Calu3 (cell line): ENCODE results near the gene HOXA3. TPM values are rescaled to one million over a fixed set of nuclear protein-coding genes. Genes with fewer than 3 reads are reported as not detected.

Experiments used
- BruUV-seq: library from RNA; stranded (reverse); fragments of 400-500 nt; replicated peaks from 2 replicates; lab custom pipeline; 2021; lab: Mats Ljungman, UMichigan
- CTCF ChIA-PET: fragments of 300-600 bp; sonication (Branson Sonifier 250); formaldehyde crosslinking; loops from one replicate; lab custom pipeline; 2022; ENCODE audit warnings: antibody characterized with exemption; lab: Charles Lee
- DNase-seq: peaks from one replicate; pipeline ENCODE4 v3.0.0; 2022
- H3K27ac Mint-ChIP-seq: one replicate; pipeline ENCODE4 v1.8.0; 2022; ENCODE audit warnings: mixed read lengths; ENCODE audit not compliant: unreplicated experiment
- H3K27me3 Mint-ChIP-seq: one replicate; pipeline ENCODE4 v1.8.0; 2022; ENCODE audit warnings: mixed read lengths; ENCODE audit not compliant: unreplicated experiment
- H3K36me3 Mint-ChIP-seq: one replicate; pipeline ENCODE4 v1.8.0; 2022; ENCODE audit warnings: mild to moderate bottlenecking, moderate library complexity, mixed read lengths; ENCODE audit not compliant: insufficient read depth, unreplicated experiment
- H3K4me1 Mint-ChIP-seq: one replicate; pipeline ENCODE4 v1.8.0; 2022; ENCODE audit warnings: mild to moderate bottlenecking, low read depth, mixed read lengths; ENCODE audit not compliant: unreplicated experiment
- H3K4me3 Mint-ChIP-seq: one replicate; pipeline ENCODE4 v1.8.0; 2022; ENCODE audit warnings: mild to moderate bottlenecking, low read depth, moderate library complexity, mixed read lengths; ENCODE audit not compliant: unreplicated experiment
- H3K9me3 Mint-ChIP-seq: one replicate; pipeline ENCODE4 v1.8.0; 2022; ENCODE audit warnings: low read depth, mixed read lengths; ENCODE audit not compliant: unreplicated experiment
- intact Hi-C: fragments of 100-400 bp; cut with micrococcal nuclease; formaldehyde crosslinking; loops from one replicate; pipeline ENCODE4 v1.10.0; 2022; ENCODE audit not compliant: unreplicated experiment
- total RNA-seq: library from RNA; stranded (reverse); gene quantifications from 2 replicates; pipeline ENCODE4 v1.2.3, GENCODE V29; 2022
- TF ChIP-seq, protein P1 (sequence below): fragments of 200-600 bp; IDR thresholded peaks from one replicate; pipeline ENCODE4 v1.8.0; 2022; ENCODE audit warnings: antibody characterized with exemption; ENCODE audit not compliant: unreplicated experiment

Gene HOXA3
- total RNA-seq, 1 experiment from 2014 or later = 20.9 TPM

DNA sequence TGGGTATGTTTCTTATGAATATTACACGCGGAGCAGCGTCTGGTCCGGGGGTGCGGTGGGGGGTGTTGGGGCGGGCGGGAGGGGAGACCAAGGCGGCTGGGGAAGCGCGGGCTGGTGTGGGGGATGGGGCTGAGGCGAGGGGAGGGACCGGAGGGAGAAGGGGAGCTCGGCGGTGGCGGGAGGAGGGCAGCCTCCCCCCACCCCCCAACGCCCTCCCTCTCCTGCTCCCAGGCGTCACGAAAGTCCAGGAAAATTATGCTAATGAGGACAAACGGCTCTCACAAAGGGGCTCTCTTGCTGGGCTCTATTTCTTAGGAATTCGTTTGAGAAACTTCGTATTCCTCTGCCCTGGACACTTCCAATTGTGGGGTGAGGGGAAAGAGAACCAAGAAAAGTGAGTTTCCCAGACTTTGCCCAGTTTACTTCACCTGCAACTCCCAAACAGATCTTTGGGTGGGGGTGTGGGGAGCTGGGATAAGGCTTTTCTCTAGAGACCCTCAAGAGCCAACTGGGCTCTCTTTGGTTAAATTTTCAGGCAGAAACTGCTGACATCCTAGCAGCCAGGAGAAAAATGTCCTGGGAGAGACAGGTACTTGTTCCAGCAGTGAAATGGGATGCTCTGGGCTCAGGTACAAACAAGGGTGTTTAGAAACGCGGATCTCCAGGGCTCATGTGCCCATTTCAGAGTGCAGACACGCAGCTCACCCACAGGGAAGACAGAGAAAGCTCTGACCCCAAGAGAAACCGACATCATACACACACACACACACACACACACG is 38.2 kb downstream of the HOXA3 start:
- CTCF ChIA-PET = interaction anchor here (0.5 to 2.6 kb wide), 2 partner anchors 15 to 239 kb away, joined by 5 to 19 read pairs; no protein-coding TSS in a partner anchor
- intact Hi-C loops = loop anchor here (2.0 kb wide), 1 partner anchor 15 kb away; no protein-coding TSS in a partner anchor
- peak overlapping the region; percentile 74 for H3K27ac Mint-ChIP-seq
- TF ChIP-seq, protein P1, sequence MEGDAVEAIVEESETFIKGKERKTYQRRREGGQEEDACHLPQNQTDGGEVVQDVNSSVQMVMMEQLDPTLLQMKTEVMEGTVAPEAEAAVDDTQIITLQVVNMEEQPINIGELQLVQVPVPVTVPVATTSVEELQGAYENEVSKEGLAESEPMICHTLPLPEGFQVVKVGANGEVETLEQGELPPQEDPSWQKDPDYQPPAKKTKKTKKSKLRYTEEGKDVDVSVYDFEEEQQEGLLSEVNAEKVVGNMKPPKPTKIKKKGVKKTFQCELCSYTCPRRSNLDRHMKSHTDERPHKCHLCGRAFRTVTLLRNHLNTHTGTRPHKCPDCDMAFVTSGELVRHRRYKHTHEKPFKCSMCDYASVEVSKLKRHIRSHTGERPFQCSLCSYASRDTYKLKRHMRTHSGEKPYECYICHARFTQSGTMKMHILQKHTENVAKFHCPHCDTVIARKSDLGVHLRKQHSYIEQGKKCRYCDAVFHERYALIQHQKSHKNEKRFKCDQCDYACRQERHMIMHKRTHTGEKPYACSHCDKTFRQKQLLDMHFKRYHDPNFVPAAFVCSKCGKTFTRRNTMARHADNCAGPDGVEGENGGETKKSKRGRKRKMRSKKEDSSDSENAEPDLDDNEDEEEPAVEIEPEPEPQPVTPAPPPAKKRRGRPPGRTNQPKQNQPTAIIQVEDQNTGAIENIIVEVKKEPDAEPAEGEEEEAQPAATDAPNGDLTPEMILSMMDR = no peak
- BruUV-seq = no TSS peak
- peaks cover 53% of the 10 kb centered on the region for H3K4me1 Mint-ChIP-seq
- H3K27me3 Mint-ChIP-seq = no peaks in the 10 kb centered on the region
- peak overlapping the region; percentile 78 for H3K4me3 Mint-ChIP-seq
- DNase-seq = peak; percentile 64
- no peaks in the 10 kb centered on the region for H3K9me3 Mint-ChIP-seq
- peaks cover 50% of the 10 kb centered on the region for H3K36me3 Mint-ChIP-seq

DNA sequence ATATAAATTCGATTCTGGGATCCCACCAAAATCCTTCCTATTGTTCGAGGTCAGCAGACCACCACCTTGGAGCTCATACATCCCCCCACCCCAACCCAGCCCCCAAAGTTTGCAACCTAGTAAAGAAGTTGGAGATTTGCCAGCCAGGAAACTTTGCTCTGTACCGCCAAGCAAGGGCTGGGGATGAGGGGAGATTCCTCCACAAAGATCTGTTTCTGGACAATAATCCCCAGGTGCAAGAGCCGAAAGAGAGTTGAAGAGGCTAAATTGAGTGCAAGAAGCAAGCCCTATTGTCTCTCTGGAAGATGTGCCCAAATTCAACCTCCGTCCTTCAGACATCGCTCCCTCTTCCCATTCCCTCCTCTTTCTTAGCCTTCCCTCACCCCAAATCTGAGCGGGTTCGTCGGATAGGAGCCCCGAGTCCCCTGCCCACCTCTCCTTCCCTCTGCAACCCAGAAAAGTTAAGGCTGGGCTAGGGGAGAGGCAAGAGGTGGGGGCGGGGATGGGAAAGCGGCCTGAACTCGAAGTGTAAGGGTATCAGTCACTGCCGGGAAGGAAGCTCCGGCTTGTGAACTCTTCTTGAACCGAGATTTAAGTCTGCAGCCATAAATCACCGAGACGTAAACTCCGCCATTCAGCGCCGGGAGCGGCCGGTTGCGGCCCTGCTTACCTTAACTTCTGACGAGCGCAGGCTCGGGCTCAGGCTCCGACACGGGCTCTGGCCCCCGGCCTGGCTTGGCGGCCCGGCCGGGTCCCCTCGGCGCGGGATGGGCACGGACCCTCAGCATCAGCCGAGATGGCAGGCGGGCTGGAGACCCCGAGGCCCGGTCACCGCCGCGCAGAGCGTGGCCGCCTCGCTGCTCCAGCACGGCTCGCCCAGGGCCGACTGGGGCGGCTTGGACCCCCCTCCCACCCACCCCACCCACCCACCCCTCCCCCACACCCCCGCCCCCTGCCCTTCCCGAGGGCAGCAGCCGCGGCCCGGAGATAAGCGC is 39.1 kb downstream of the HOXA3 start:
- TF ChIP-seq, protein P1 = no peak
- DNase-seq = peak; percentile 67
- CTCF ChIA-PET = interaction anchor here (0.5 to 2.6 kb wide), 3 partner anchors 14 to 238 kb away, joined by 3 to 19 read pairs (median 5); no protein-coding TSS in a partner anchor
- BruUV-seq = no TSS peak
- Mint-ChIP-seq H3K4me3 (peak overlapping the region; percentile 78), H3K27ac (peak overlapping the region; percentile 71), H3K36me3 (peaks cover 47% of the 10 kb centered on the region), H3K27me3 (no peaks in the 10 kb centered on the region), H3K9me3 (no peaks in the 10 kb centered on the region), H3K4me1 (peaks cover 49% of the 10 kb centered on the region)
- intact Hi-C loops = no loop called here

- Mint-ChIP-seq H3K4me1 (peaks cover 49% of the 10 kb centered on the region), H3K36me3 (peaks cover 44% of the 10 kb centered on the region), H3K27me3 (no peaks in the 10 kb centered on the region), H3K4me3 (peak overlapping the region; percentile 78), H3K27ac (peak overlapping the region; percentile 72), H3K9me3 (no peaks in the 10 kb centered on the region)
- intact Hi-C loops = no loop called here
- TF ChIP-seq, protein P1 = no peak
- CTCF ChIA-PET = interaction anchor here (1.5 kb wide), 1 partner anchor 22 kb away, joined by 3 read pairs; no protein-coding TSS in a partner anchor
- BruUV-seq = TSS peak; percentile 50
- DNase-seq = no peak
Measured at GRCh38 chr7:27112361-27112760, 40.0 kb downstream of the HOXA3 start.

- Mint-ChIP-seq H3K4me3 (peak overlapping the region; percentile 78), H3K27me3 (no peaks in the 10 kb centered on the region), H3K4me1 (peaks cover 49% of the 10 kb centered on the region), H3K36me3 (peaks cover 40% of the 10 kb centered on the region), H3K9me3 (no peaks in the 10 kb centered on the region), H3K27ac (peak overlapping the region; percentile 72)
- DNase-seq = no peak
- CTCF ChIA-PET = interaction anchor here (1.5 to 1.8 kb wide), 2 partner anchors 12 to 23 kb away, joined by 3 to 5 read pairs; no protein-coding TSS in a partner anchor
- no TSS peak for BruUV-seq
- TF ChIP-seq, protein P1 = no peak
- intact Hi-C loops = no loop called here
Measured at GRCh38 chr7:27111751-27112277, 40.6 kb downstream of the HOXA3 start.
